ENCODE results near the gene PTRHD1. TPM values are rescaled to one million over a fixed set of nuclear protein-coding genes. Genes with fewer than 3 reads are reported as not detected.

The PTRHD1 gene
- total RNA-seq, 1 donor from 2014 or later, result 25.9 TPM

- no peak overlapping the region for H3K4me3 Mint-ChIP-seq (ENCODE audit: low read depth)
Observed at GRCh38 chr2:24756789-24757188, 36.4 kb downstream of the PTRHD1 start.

DNA sequence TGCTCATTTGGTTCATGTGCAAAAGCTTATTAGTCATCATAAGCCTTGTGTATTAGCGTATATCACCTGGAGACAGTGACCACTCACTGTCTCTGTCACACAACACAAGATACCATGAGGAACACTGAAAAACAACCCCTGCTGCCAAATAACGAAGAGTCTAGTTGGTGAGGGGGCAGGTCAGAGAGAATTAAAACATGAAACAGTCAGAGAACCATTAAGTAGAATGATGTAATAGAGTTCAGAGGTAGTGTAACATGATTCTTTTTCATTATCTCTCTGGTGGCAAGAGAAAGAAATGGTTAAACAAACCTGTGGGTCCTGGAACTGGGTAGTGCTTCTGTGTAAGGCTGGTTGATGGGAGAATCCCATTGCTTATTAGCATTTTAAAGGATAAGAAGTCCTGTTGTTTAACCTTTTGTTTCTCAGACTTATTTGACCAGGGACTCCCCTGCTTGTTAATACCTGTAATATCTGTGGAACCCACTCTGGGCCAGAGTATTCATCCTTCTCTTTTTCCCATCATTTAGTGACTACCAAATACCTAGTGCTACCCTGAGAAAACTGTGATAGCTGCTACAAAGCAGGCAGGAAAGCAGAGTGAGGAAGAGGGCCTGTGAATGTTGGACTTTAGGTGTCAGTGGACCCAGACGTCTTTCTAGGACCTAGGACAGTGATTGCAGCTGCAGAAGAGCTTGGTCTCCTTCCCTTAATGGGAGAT is 38.0 kb downstream of the PTRHD1 start:
- no peak overlapping the region for H3K4me3 Mint-ChIP-seq (ENCODE audit: low read depth)
- H3K9me3 Mint-ChIP-seq, result no peaks in the 10 kb centered on the region
- no peaks in the 10 kb centered on the region for H3K27me3 Mint-ChIP-seq (ENCODE audit: low read depth)
- H3K36me3 Mint-ChIP-seq (ENCODE audit: low read depth), result peaks cover 16% of the 10 kb centered on the region
- no peak for DNase-seq (ENCODE audit: low spot score)
- H3K4me1 Mint-ChIP-seq (ENCODE audit: low read depth), result no peaks in the 10 kb centered on the region
- intact Hi-C loops (cut with micrococcal nuclease), result no loop called here
- no peak overlapping the region for H3K27ac Mint-ChIP-seq

More at GRCh38 chr2:24756789-24757188, 36.4 kb downstream of the PTRHD1 start:
- no peak overlapping the region for H3K27ac Mint-ChIP-seq
- H3K36me3 Mint-ChIP-seq (ENCODE audit: low read depth), result peaks cover 19% of the 10 kb centered on the region
- H3K27me3 Mint-ChIP-seq (ENCODE audit: low read depth), result no peaks in the 10 kb centered on the region
- no peaks in the 10 kb centered on the region for H3K9me3 Mint-ChIP-seq
- intact Hi-C loops (cut with micrococcal nuclease), result no loop called here
- no peaks in the 10 kb centered on the region for H3K4me1 Mint-ChIP-seq (ENCODE audit: low read depth)
- DNase-seq (ENCODE audit: low spot score), result no peak

- no peaks in the 10 kb centered on the region for H3K9me3 Mint-ChIP-seq
- peaks cover 20% of the 10 kb centered on the region for H3K36me3 Mint-ChIP-seq (ENCODE audit: low read depth)
- intact Hi-C loops (cut with micrococcal nuclease), result no loop called here
- H3K4me1 Mint-ChIP-seq (ENCODE audit: low read depth), result no peaks in the 10 kb centered on the region
- no peaks in the 10 kb centered on the region for H3K27me3 Mint-ChIP-seq (ENCODE audit: low read depth)
- H3K27ac Mint-ChIP-seq, result no peak overlapping the region
- H3K4me3 Mint-ChIP-seq (ENCODE audit: low read depth), result no peak overlapping the region
- no peak for DNase-seq (ENCODE audit: low spot score)
Observed at GRCh38 chr2:24749069-24749691, 44.0 kb downstream of the PTRHD1 start.

- Mint-ChIP-seq H3K27ac (no peak overlapping the region), H3K36me3 (ENCODE audit: low read depth) (peaks cover 27% of the 10 kb centered on the region), H3K27me3 (ENCODE audit: low read depth) (no peaks in the 10 kb centered on the region), H3K4me1 (ENCODE audit: low read depth) (peaks cover 10% of the 10 kb centered on the region), H3K9me3 (no peaks in the 10 kb centered on the region), H3K4me3 (ENCODE audit: low read depth) (no peak overlapping the region)
- no peak for DNase-seq (ENCODE audit: low spot score)
- intact Hi-C loops (cut with micrococcal nuclease), result no loop called here
Observed at GRCh38 chr2:24747299-24747698, 45.9 kb downstream of the PTRHD1 start.

GRCh38 chr2:24745825-24746224 is 47.4 kb downstream of the PTRHD1 start:
- Mint-ChIP-seq H3K36me3 (ENCODE audit: low read depth) (peaks cover 28% of the 10 kb centered on the region), H3K27ac (no peak overlapping the region), H3K4me1 (ENCODE audit: low read depth) (peaks cover 10% of the 10 kb centered on the region), H3K4me3 (ENCODE audit: low read depth) (no peak overlapping the region), H3K9me3 (no peaks in the 10 kb centered on the region), H3K27me3 (ENCODE audit: low read depth) (no peaks in the 10 kb centered on the region)
- intact Hi-C loops (cut with micrococcal nuclease), result no loop called here
- no peak for DNase-seq (ENCODE audit: low spot score)

DNA sequence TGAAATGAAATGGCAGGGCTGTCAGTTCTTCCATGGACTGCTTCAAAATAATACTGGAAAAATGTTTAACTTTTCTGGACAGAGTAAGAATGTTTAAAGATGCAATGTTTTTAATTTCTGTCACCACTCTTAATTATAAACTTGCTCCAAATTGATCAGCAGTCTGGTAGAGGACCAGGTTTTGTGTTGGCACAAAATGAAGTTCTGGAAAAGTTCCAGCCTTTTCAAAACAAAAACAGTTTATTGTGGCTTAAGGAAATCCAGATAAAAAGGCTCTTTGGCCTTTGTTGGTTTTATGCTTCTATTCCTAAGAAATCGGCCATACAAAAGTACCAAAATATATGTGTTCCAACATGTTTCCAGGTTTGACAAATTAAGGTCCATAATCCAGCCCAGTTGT is 48.8 kb downstream of the PTRHD1 start:
- Mint-ChIP-seq H3K9me3 (no peaks in the 10 kb centered on the region), H3K27me3 (ENCODE audit: low read depth) (no peaks in the 10 kb centered on the region), H3K27ac (no peak overlapping the region), H3K36me3 (ENCODE audit: low read depth) (peaks cover 29% of the 10 kb centered on the region), H3K4me3 (ENCODE audit: low read depth) (no peak overlapping the region), H3K4me1 (ENCODE audit: low read depth) (peaks cover 10% of the 10 kb centered on the region)
- no peak for DNase-seq (ENCODE audit: low spot score)
- intact Hi-C loops (cut with micrococcal nuclease), result no loop called here

GRCh38 chr2:24743924-24744323 is 49.3 kb downstream of the PTRHD1 start:
- Mint-ChIP-seq H3K36me3 (ENCODE audit: low read depth) (peaks cover 29% of the 10 kb centered on the region), H3K4me1 (ENCODE audit: low read depth) (peaks cover 10% of the 10 kb centered on the region), H3K9me3 (no peaks in the 10 kb centered on the region), H3K4me3 (ENCODE audit: low read depth) (no peak overlapping the region), H3K27ac (no peak overlapping the region), H3K27me3 (ENCODE audit: low read depth) (no peaks in the 10 kb centered on the region)
- intact Hi-C loops (cut with micrococcal nuclease), result no loop called here
- DNase-seq (ENCODE audit: low spot score), result no peak

GRCh38 chr2:24742730-24743129 is 50.5 kb downstream of the PTRHD1 start:
- Mint-ChIP-seq H3K4me3 (ENCODE audit: low read depth) (no peak overlapping the region), H3K36me3 (ENCODE audit: low read depth) (peaks cover 29% of the 10 kb centered on the region), H3K9me3 (no peaks in the 10 kb centered on the region), H3K27me3 (ENCODE audit: low read depth) (no peaks in the 10 kb centered on the region), H3K4me1 (ENCODE audit: low read depth) (peaks cover 10% of the 10 kb centered on the region), H3K27ac (no peak overlapping the region)
- no peak for DNase-seq (ENCODE audit: low spot score)
- intact Hi-C loops (cut with micrococcal nuclease), result no loop called here

- DNase-seq (ENCODE audit: low spot score), result no peak
- H3K4me1 Mint-ChIP-seq (ENCODE audit: low read depth), result peaks cover 10% of the 10 kb centered on the region
- H3K9me3 Mint-ChIP-seq, result no peaks in the 10 kb centered on the region
- intact Hi-C loops (cut with micrococcal nuclease), result no loop called here
- peaks cover 16% of the 10 kb centered on the region for H3K36me3 Mint-ChIP-seq (ENCODE audit: low read depth)
- H3K4me3 Mint-ChIP-seq (ENCODE audit: low read depth), result no peak overlapping the region
- no peak overlapping the region for H3K27ac Mint-ChIP-seq
- H3K27me3 Mint-ChIP-seq (ENCODE audit: low read depth), result no peaks in the 10 kb centered on the region
Observed at GRCh38 chr2:24740142-24740541, 53.0 kb downstream of the PTRHD1 start.

Other genes with a start within 250 kb of the PTRHD1 start
- 41.8 and 46.4 TPM in 2 replicates for gene CENPO, start within 50 bp of the PTRHD1 start, total RNA-seq
- 108 and 112 TPM in 2 replicates for gene ADCY3, start 126.8 kb upstream of the PTRHD1 start, total RNA-seq
- gene DNAJC27, start 178.6 kb upstream of the PTRHD1 start, total RNA-seq, result 4.9 and 6.1 TPM in 2 replicates
- gene EFR3B, start 248.7 kb upstream of the PTRHD1 start, total RNA-seq, result 0.34 and 0.46 TPM in 2 replicates

Measured in activated T-helper 2 cell treated with anti-CD3 and anti-CD28 coated beads, Interferon-gamma antibody, Interleukin-2, Interleukin-4, amounts not matched to agents 10 μg/mL and 5 μg/mL and 100 μg/mL, durations not matched to agents 14 hours and 24 hours and 36 hours (primary cell).